Kidney (tissue), 14 donors: ENCODE results near the gene CTU1. TPM values are rescaled to one million over a fixed set of nuclear protein-coding genes. Genes with fewer than 3 reads are reported as not detected.

ENCODE experiments used
- DNase-seq, 5 donors: peaks; one replicate each; pipeline ENCODE4 v3.0.0-alpha.2; 2013 to 2020
- FAIRE-seq: peaks from 2 replicates; lab custom pipeline; 2012; peaks lifted over from hg19 to GRCh38; lab: Jason Lieb, UNC
- H3K27ac ChIP-seq, 2 donors: one replicate each; pipeline ENCODE4 v1.7.0; 2013; ENCODE audit warnings: low read depth in 2 of 2, low read length in 2 of 2, inconsistent platforms in 1 of 2
- H3K27me3 ChIP-seq: one replicate; pipeline ENCODE4 v1.7.1; 2013; ENCODE audit warnings: low read length, inconsistent platforms; ENCODE audit not compliant: control insufficient read depth, insufficient read depth
- H3K36me3 ChIP-seq, 3 donors: one replicate each; pipeline versions ENCODE4 v1.7.0 to v1.7.1; 2013; ENCODE audit warnings: low read length in 3 of 3, control low read depth in 1 of 3, inconsistent platforms in 1 of 3; ENCODE audit not compliant: insufficient read depth in 3 of 3, control insufficient read depth in 2 of 3
- H3K4me1 ChIP-seq, 3 donors: one replicate each; pipeline versions ENCODE4 v1.7.0 to v1.7.1; 2013; ENCODE audit warnings: low read length in 3 of 3, inconsistent platforms in 1 of 3, low read depth in 1 of 3; ENCODE audit not compliant: control insufficient read depth in 2 of 3, insufficient read depth in 2 of 3
- H3K4me3 ChIP-seq, 3 donors: one replicate each; pipeline versions ENCODE4 v1.7.0 to v1.8.1; 2013; ENCODE audit warnings: low read length in 3 of 3, control low read depth in 1 of 3, inconsistent platforms in 1 of 3
- H3K9ac ChIP-seq, 3 donors: one replicate each; pipeline versions ENCODE4 v1.7.0 to v1.7.1; 2013; ENCODE audit warnings: low read length in 3 of 3, control low read depth in 1 of 3, inconsistent platforms in 1 of 3
- H3K9me3 ChIP-seq, 3 donors: one replicate each; pipeline versions ENCODE4 v1.7.0 to v1.7.1; 2013; ENCODE audit warnings: low read length in 3 of 3, control low read depth in 1 of 3, inconsistent platforms in 1 of 3; ENCODE audit not compliant: control insufficient read depth in 2 of 3, insufficient read depth in 1 of 3
- intact Hi-C: fragments of 100-400 bp; cut with DNase I; formaldehyde crosslinking; loops from one replicate; pipeline ENCODE4 v1.11.1; 2022
- polyA plus RNA-seq: library from polyadenylated mRNA; stranded (reverse); fragments of 350-450 nt; fragmentation: Illumina TruSeq; extraction: RNeasy Lipid Tissue Mini Kit (QIAGEN cat#74804); gene quantifications from one replicate; pipeline ENCODE4 v1.2.3, GENCODE V29; 2014; ENCODE audit warnings: low read depth, low replicate concordance; ENCODE audit not compliant: insufficient read depth
- total RNA-seq: library from RNA; stranded (reverse); fragmentation: NEBNext Ultra II Directional; extraction: Animal tissue kit (Norgen Biotek cat#: 25700); gene quantifications from one replicate; pipeline ENCODE4 v1.2.1, GENCODE V29; 2021
- TF ChIP-seq, protein P1 (sequence below): IDR thresholded peaks from 3 replicates; pipeline ENCODE4 v1.5.1; 2012; ENCODE audit warnings: mild to moderate bottlenecking, moderate library complexity, borderline replicate concordance; ENCODE audit not compliant: insufficient read depth; ENCODE audit errors: extremely low read depth
- donor health status: control.
- donor health status: control.
- donor health status: control.
- donor health status: control.
- donor health status: control.
- donor health status: DM: yes; HTN: yes; CAD: no.
- donor health status: Normal renal cell carcinoma (clear cell type).

CTU1 gene
- total and polyA plus RNA-seq, 2 donors from 2014 or later: 5.2 to 8.4 TPM

DNA sequence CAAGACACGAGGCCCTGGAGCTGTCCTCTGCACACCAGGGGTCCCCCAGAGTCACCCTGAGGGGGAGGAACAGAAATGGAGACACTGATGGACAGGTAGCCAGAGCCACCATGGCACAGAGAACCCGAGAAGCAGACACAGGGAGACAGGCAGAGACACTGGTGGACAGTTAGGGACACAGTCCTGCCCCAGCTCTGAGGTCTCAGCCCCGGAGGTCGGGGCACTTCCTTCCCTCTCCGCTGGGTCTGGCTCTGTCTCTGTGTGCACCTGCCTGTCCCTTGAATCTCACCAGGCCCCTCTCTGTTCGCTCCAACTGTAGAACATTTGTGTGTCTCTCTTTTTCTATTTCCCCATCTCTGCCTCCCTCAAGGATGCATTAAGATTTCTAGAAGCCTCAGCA is 30.1 kb downstream of the CTU1 start:
- TF ChIP-seq, protein P1, sequence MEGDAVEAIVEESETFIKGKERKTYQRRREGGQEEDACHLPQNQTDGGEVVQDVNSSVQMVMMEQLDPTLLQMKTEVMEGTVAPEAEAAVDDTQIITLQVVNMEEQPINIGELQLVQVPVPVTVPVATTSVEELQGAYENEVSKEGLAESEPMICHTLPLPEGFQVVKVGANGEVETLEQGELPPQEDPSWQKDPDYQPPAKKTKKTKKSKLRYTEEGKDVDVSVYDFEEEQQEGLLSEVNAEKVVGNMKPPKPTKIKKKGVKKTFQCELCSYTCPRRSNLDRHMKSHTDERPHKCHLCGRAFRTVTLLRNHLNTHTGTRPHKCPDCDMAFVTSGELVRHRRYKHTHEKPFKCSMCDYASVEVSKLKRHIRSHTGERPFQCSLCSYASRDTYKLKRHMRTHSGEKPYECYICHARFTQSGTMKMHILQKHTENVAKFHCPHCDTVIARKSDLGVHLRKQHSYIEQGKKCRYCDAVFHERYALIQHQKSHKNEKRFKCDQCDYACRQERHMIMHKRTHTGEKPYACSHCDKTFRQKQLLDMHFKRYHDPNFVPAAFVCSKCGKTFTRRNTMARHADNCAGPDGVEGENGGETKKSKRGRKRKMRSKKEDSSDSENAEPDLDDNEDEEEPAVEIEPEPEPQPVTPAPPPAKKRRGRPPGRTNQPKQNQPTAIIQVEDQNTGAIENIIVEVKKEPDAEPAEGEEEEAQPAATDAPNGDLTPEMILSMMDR: no peak
- no peaks in the 10 kb centered on the region for H3K36me3 ChIP-seq
- no peaks in the 10 kb centered on the region for H3K4me1 ChIP-seq
- H3K27me3 ChIP-seq: no peaks in the 10 kb centered on the region
- H3K27ac ChIP-seq: no peak overlapping the region
- H3K4me3 ChIP-seq: no peak overlapping the region
- H3K9me3 ChIP-seq: peaks cover 0 to 6% (median 2%) of the 10 kb centered on the region in 3 donors
- FAIRE-seq: no peak
- intact Hi-C loops: no loop called here
- H3K9ac ChIP-seq: no peak overlapping the region
- DNase-seq: peak in 1 of 5 donors; percentile 47

DNA sequence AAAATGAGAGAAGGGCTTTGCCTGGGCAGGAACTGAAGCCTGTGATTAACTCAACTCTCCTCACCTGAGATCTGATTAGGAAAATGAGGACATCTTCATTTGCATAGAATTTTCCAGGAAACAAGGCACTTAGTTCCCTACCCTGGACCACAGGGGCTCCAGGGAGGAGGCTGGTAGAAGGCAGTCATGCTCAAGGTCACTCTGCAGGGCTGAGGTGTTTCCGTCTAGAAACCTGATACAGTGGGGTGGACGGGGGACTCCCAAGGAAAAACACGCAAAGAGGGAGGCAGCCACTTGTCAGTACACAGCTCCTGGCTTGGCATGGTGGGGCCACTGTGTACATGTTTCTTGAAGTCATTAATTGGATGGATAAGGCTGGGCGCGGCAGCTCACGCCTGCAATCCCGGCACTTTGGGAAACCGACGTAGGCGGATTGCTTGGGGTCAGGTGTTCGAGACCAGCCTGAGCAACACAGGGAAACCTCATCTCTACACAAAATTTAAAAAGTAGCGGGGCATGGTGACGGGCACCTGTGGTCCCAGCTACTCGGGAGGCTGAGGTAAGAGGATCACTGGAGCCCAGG is 31.5 kb downstream of the CTU1 start:
- no peaks in the 10 kb centered on the region for H3K27me3 ChIP-seq
- FAIRE-seq: no peak
- intact Hi-C loops: no loop called here
- TF ChIP-seq, protein P1: no peak
- H3K9ac ChIP-seq: no peak overlapping the region
- peak in 3 of 5 donors; percentile 24 to 51 (median 29) for DNase-seq
- H3K9me3 ChIP-seq: peaks cover 0 to 6% (median 6%) of the 10 kb centered on the region in 3 donors
- no peak overlapping the region for H3K4me3 ChIP-seq
- no peak overlapping the region for H3K27ac ChIP-seq
- H3K36me3 ChIP-seq: no peaks in the 10 kb centered on the region
- H3K4me1 ChIP-seq: no peaks in the 10 kb centered on the region

DNA sequence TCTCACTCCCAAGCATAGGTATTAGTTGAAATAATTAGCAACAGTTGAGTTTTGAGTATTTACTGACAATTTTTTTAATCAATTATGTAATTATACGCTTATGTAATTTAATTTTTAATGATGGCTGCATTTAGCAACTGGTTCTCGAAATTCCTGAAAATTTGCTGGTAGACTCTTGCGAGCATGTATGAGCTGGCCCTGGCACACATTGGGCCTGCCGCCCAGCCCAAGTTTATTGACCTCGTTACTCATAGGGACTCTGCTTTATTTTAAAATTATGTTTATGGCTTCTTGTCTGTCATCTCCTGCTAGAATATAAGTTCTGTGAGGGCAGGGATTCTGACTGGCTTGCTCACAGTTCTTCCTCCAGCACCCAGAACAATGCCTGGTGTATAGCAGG is 32.2 kb downstream of the CTU1 start:
- H3K27ac ChIP-seq: no peak overlapping the region
- H3K27me3 ChIP-seq: no peaks in the 10 kb centered on the region
- no peak overlapping the region for H3K4me3 ChIP-seq
- intact Hi-C loops: no loop called here
- H3K9me3 ChIP-seq: peaks cover 0 to 6% (median 6%) of the 10 kb centered on the region in 3 donors
- no peaks in the 10 kb centered on the region for H3K4me1 ChIP-seq
- TF ChIP-seq, protein P1: no peak
- H3K36me3 ChIP-seq: no peaks in the 10 kb centered on the region
- FAIRE-seq (no peak), DNase-seq (no peak)
- no peak overlapping the region for H3K9ac ChIP-seq

DNA sequence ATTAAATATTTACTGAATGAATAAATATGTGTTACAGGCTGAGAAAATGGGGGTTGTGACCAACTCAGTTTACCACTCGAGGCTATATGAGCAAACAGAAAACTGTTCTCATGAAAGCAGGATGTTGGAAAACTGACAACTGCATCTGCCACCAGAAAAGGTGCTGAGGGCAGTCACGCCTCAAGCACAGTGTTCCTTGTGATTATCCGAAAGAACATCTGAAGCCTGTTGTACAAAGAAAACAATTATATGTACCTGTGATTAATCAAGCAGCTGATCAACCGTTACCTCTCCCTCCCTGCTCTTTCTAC is 37.2 kb downstream of the CTU1 start:
- H3K9ac ChIP-seq: no peak overlapping the region
- no peaks in the 10 kb centered on the region for H3K4me1 ChIP-seq
- intact Hi-C loops: no loop called here
- TF ChIP-seq, protein P1: no peak
- FAIRE-seq: no peak
- H3K9me3 ChIP-seq: peaks cover 0 to 6% (median 6%) of the 10 kb centered on the region in 3 donors
- DNase-seq: no peak
- H3K27ac ChIP-seq: no peak overlapping the region
- no peak overlapping the region for H3K4me3 ChIP-seq
- H3K27me3 ChIP-seq: no peaks in the 10 kb centered on the region
- no peaks in the 10 kb centered on the region for H3K36me3 ChIP-seq
